HCT116 (cell line): ENCODE results near the gene LPO. TPM values are rescaled to one million over a fixed set of nuclear protein-coding genes. Genes with fewer than 3 reads are reported as not detected.

Experiments used
- ATAC-seq: fragments of 200-7000 bp; cut with Tn5 transposase; 2 replicates; pipeline ENCODE4 v1.9.1; 2020; ENCODE audit warnings: mild to moderate bottlenecking, moderate library complexity
- BruUV-seq: library from RNA; stranded (reverse); fragments of 400-500 nt; replicated peaks from 2 replicates; lab custom pipeline; 2021; lab: Mats Ljungman, UMichigan
- CTCF ChIA-PET: fragments of 300-600 bp; sonication (Branson Sonifier 250); formaldehyde crosslinking; loops from one replicate; lab custom pipeline; 2021; ENCODE audit warnings: antibody characterized with exemption; lab: Charles Lee
- POLR2A ChIA-PET: fragments of 300-600, 350-600 bp; sonication (Branson Sonifier 250); formaldehyde crosslinking; loops from one replicate; lab custom pipeline; 2021; ENCODE audit warnings: antibody characterized with exemption; lab: Charles Lee
- RAD21 ChIA-PET, 2 experiments: fragments of 300-600 bp; sonication (Branson Sonifier 250); formaldehyde crosslinking; loops; one replicate each; lab custom pipeline; 2023; ENCODE audit warnings: low total read pairs in 2 of 2; ENCODE audit not compliant: uncharacterized antibody in 2 of 2, unreplicated experiment in 2 of 2, low non-redundant PET in 1 of 2; lab: Charles Lee
- DNase-seq: peaks from one replicate; pipeline ENCODE4 v3.0.0-alpha.2; 2010; ENCODE audit warnings: low read depth, low spot score
- H2AFZ ChIP-seq: fragments of 200-600 bp; shearing (Covaris generic), sonication (generic); 2 replicates; pipeline ENCODE4 v1.6.1; 2017; ENCODE audit warnings: low read depth, mixed run types, mixed read lengths, antibody characterized with exemption, low read length; ENCODE audit not compliant: poor library complexity, severe bottlenecking
- H3K27ac ChIP-seq: 2 replicates; pipeline ENCODE4 v1.5.1; 2012; ENCODE audit warnings: low read depth, low read length
- H3K27me3 ChIP-seq: fragments of 200-600 bp; sonication (generic); 2 replicates; pipeline ENCODE4 v1.6.1; 2016; ENCODE audit warnings: mixed run types, low read length, mixed read lengths; ENCODE audit not compliant: insufficient read depth
- H3K36me3 ChIP-seq, 2 experiments: fragments of 200-500 bp in 1 of 2; fragments of 200-600 bp in 1 of 2; sonication (Bioruptor generic) in 1 of 2; sonication (generic) in 1 of 2; 2 replicates each; pipeline versions ENCODE4 v1.5.1 to v1.6.1; 2014 to 2016; ENCODE audit warnings: low read length in 2 of 2, inconsistent platforms in 1 of 2, mixed read lengths in 1 of 2, mixed run types in 1 of 2; ENCODE audit not compliant: insufficient read depth in 2 of 2, control insufficient read depth in 1 of 2
- H3K4me1 ChIP-seq, 2 experiments: fragments of 200-600 bp in 1 of 2; sonication (generic) in 1 of 2; 2 replicates each; pipeline versions ENCODE4 v1.5.1 to v1.6.1; 2012 to 2017; ENCODE audit warnings: low read length in 2 of 2, inconsistent platforms in 1 of 2, mild to moderate bottlenecking in 1 of 2, mixed read lengths in 1 of 2, mixed run types in 1 of 2, moderate library complexity in 1 of 2; ENCODE audit not compliant: insufficient read depth in 2 of 2, control insufficient read depth in 1 of 2
- H3K4me2 ChIP-seq: fragments of 200-600 bp; sonication (generic); 2 replicates; pipeline ENCODE4 v1.6.1; 2017; ENCODE audit warnings: mixed run types, low read length, mixed read lengths
- H3K4me3 ChIP-seq, 2 experiments: fragments of 200-600 bp in 1 of 2; sonication (generic) in 1 of 2; replicated peaks in 1 of 2; 2 replicates each; pipeline ENCODE4 v1.5.1; 2011 to 2016; ENCODE audit warnings: low read length in 2 of 2, control low read depth in 1 of 2, low read depth in 1 of 2, mild to moderate bottlenecking in 1 of 2, mixed read lengths in 1 of 2, mixed run types in 1 of 2
- H3K79me2 ChIP-seq: fragments of 200-600 bp; sonication (generic); 2 replicates; pipeline ENCODE4 v1.6.1; 2017; ENCODE audit warnings: mild to moderate bottlenecking, mixed run types, low read length, moderate library complexity, mixed read lengths; ENCODE audit not compliant: insufficient read depth
- H3K9ac ChIP-seq: fragments of 200-600 bp; sonication (generic); 2 replicates; pipeline ENCODE4 v1.6.1; 2016; ENCODE audit warnings: low read length, mixed read lengths
- H3K9me2 ChIP-seq: fragments of 200-600 bp; sonication (generic), shearing (Covaris generic); 2 replicates; pipeline ENCODE4 v1.6.1; 2017; ENCODE audit warnings: mixed run types, mild to moderate bottlenecking, moderate library complexity; ENCODE audit not compliant: insufficient read depth
- H3K9me3 ChIP-seq, 2 experiments: fragments of 200-500 bp in 1 of 2; fragments of 200-600 bp in 1 of 2; sonication (Bioruptor generic) in 1 of 2; sonication (generic) in 1 of 2; 2 replicates each; pipeline ENCODE4 v1.6.1; 2014 to 2017; ENCODE audit warnings: low read length in 2 of 2, mixed read lengths in 2 of 2, inconsistent platforms in 1 of 2, low read depth in 1 of 2, mild to moderate bottlenecking in 1 of 2, mixed run types in 1 of 2, moderate library complexity in 1 of 2; ENCODE audit not compliant: control insufficient read depth in 1 of 2, insufficient read depth in 1 of 2
- H4K20me1 ChIP-seq: fragments of 200-600 bp; sonication (generic), shearing (Covaris generic); 2 replicates; pipeline ENCODE4 v1.6.1; 2017; ENCODE audit warnings: mixed run types, mild to moderate bottlenecking, moderate library complexity; ENCODE audit not compliant: insufficient read depth
- CBX3 ChIP-seq: IDR thresholded peaks from 2 replicates; pipeline ENCODE4 v1.6.1; 2012; ENCODE audit warnings: low read depth
- ELF1 ChIP-seq: IDR thresholded peaks from 2 replicates; pipeline ENCODE4 v1.6.1; 2012; ENCODE audit warnings: low read depth, borderline replicate concordance
- EZH2 ChIP-seq: fragments of 200-600 bp; sonication (generic); IDR thresholded peaks from 2 replicates; pipeline ENCODE4 v1.6.1; 2017; ENCODE audit warnings: antibody characterized with exemption, mixed run types
- EZH2phosphoT487 ChIP-seq: fragments of 200-600 bp; IDR thresholded peaks from 2 replicates; pipeline ENCODE4 v1.6.1; 2018; ENCODE audit warnings: antibody characterized with exemption, borderline replicate concordance
- FOSL1 ChIP-seq: IDR thresholded peaks from 2 replicates; pipeline ENCODE4 v1.6.1; 2012; ENCODE audit warnings: low read depth
- JUND ChIP-seq: IDR thresholded peaks from 2 replicates; pipeline ENCODE4 v1.6.1; 2012
- POLR2A ChIP-seq: IDR thresholded peaks from 2 replicates; pipeline ENCODE4 v1.7.0; 2011; ENCODE audit warnings: borderline replicate concordance; ENCODE audit not compliant: insufficient read depth, insufficient read length; ENCODE audit errors: extremely low read depth
- RAD21 ChIP-seq: IDR thresholded peaks from 2 replicates; pipeline ENCODE4 v1.6.1; 2012; ENCODE audit warnings: low read depth, mild to moderate bottlenecking
- SIN3A ChIP-seq: IDR thresholded peaks from 2 replicates; pipeline ENCODE4 v1.6.1; 2012; ENCODE audit warnings: low read depth
- SP1 ChIP-seq: IDR thresholded peaks from 2 replicates; pipeline ENCODE4 v1.6.1; 2012; ENCODE audit warnings: low read depth
- TCF7L2 ChIP-seq: IDR thresholded peaks from 2 replicates; pipeline ENCODE4 v1.7.0; 2011; ENCODE audit warnings: borderline replicate concordance, inconsistent platforms; ENCODE audit not compliant: insufficient read depth, insufficient read length; ENCODE audit errors: extremely low read depth
- ZFX ChIP-seq: fragments of 450-650 bp; IDR thresholded peaks from 2 replicates; pipeline ENCODE4 v1.6.1; 2017
- ZNF274 ChIP-seq: fragments of 200-500 bp; sonication (Bioruptor generic); IDR thresholded peaks from 2 replicates; pipeline ENCODE4 v1.6.1; 2014; ENCODE audit warnings: mild to moderate bottlenecking, low read depth, low read length, inconsistent platforms
- intact Hi-C: fragments of 100-400 bp; cut with micrococcal nuclease; formaldehyde crosslinking; loops from 2 replicates; pipeline ENCODE4 v1.10.0; 2022
- total RNA-seq: library from RNA; stranded (reverse); gene quantifications from one replicate; pipeline ENCODE4 v1.2.1, GENCODE V29; 2021; ENCODE audit not compliant: unreplicated experiment
- TF ChIP-seq, protein P1 (sequence below): IDR thresholded peaks from 2 replicates; pipeline ENCODE4 v1.6.1; 2012
- TF ChIP-seq, protein P2 (sequence below), 3 experiments: fragments of 200-600 bp in 1 of 3; sonication (generic) in 1 of 3; IDR thresholded peaks in 2 of 3; conservative IDR thresholded peaks in 1 of 3; 2 replicates each; pipeline ENCODE4 v1.5.1; 2012 to 2017; ENCODE audit warnings: low read depth in 2 of 3, low read length in 2 of 3, antibody characterized with exemption in 1 of 3, borderline replicate concordance in 1 of 3, control low read depth in 1 of 3, mild to moderate bottlenecking in 1 of 3, mixed read lengths in 1 of 3, mixed run types in 1 of 3, moderate library complexity in 1 of 3; ENCODE audit not compliant: insufficient read depth in 1 of 3
- TF ChIP-seq, protein P3 (sequence below): IDR thresholded peaks from 2 replicates; pipeline ENCODE4 v1.6.1; 2012; ENCODE audit warnings: low read depth

LPO gene
- total RNA-seq, 1 experiment from 2014 or later: not detected

DNA sequence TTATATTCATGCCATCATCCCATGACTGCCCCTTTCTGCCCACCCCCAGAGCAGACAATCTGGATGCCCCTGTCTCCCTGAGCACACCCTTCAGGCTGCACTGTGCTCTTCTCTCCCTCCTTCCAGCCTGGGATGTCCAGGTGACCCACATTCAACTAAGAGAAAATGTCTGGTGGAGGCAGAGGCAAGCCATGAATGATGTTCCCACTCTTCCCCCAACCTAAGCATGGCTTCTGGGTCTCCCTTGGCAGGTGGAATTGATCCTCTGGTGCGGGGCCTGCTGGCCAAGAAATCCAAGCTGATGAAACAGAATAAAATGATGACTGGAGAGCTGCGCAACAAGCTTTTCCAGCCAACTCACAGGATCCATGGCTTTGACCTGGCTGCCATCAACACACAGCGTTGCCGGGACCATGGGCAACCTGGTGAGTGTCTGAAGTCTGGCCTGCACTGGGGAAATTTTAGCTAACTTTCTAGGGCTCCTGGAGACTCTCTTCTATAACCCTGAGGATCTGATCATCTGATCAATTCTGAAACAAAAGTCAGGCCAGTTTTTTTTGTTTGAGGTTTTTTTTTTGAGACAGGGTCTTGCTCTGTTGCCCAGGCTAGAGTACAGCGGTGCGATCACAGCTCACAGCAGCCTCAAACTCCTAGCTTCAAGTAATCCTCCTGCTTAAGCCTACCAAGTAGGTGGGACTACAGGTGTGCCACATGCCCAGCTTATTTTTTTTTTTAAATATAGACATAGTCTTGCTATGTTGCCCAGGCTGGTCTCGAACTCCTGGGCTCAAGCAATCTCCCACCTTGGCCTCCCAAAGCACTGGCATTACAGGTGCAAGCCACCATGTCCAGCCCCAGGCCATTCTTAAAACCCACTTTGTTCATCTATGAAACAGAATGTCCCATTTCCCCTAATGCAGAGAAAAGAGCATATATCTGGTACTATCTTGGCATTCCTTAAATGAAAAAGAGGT is 27.8 kb downstream of the LPO start:
- ATAC-seq (no peak), DNase-seq (no peak)
- no peak overlapping the region for H2AFZ ChIP-seq
- H3K27me3 ChIP-seq: peaks cover 42% of the 10 kb centered on the region
- TF ChIP-seq POLR2A (no peak), TCF7L2 (no peak), ELF1 (no peak), SP1 (no peak), FOSL1 (no peak), SIN3A (no peak), EZH2phosphoT487 (no peak), JUND (no peak), CBX3 (no peak), RAD21 (no peak), EZH2 (no peak), ZFX (no peak), ZNF274 (no peak)
- TF ChIP-seq, protein P1, sequence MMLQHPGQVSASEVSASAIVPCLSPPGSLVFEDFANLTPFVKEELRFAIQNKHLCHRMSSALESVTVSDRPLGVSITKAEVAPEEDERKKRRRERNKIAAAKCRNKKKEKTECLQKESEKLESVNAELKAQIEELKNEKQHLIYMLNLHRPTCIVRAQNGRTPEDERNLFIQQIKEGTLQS: no peak
- TF ChIP-seq, protein P2, sequence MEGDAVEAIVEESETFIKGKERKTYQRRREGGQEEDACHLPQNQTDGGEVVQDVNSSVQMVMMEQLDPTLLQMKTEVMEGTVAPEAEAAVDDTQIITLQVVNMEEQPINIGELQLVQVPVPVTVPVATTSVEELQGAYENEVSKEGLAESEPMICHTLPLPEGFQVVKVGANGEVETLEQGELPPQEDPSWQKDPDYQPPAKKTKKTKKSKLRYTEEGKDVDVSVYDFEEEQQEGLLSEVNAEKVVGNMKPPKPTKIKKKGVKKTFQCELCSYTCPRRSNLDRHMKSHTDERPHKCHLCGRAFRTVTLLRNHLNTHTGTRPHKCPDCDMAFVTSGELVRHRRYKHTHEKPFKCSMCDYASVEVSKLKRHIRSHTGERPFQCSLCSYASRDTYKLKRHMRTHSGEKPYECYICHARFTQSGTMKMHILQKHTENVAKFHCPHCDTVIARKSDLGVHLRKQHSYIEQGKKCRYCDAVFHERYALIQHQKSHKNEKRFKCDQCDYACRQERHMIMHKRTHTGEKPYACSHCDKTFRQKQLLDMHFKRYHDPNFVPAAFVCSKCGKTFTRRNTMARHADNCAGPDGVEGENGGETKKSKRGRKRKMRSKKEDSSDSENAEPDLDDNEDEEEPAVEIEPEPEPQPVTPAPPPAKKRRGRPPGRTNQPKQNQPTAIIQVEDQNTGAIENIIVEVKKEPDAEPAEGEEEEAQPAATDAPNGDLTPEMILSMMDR (IDR thresholded peaks at IDR 0.05 in 2 of 3, conservative IDR thresholded peaks at IDR 0.05 in 1 of 3; ENCODE audit: borderline replicate concordance in 1 of 3, insufficient read depth in 1 of 3, low read depth in 2 of 3, low read length in 2 of 3): no peak
- TF ChIP-seq, protein P3, sequence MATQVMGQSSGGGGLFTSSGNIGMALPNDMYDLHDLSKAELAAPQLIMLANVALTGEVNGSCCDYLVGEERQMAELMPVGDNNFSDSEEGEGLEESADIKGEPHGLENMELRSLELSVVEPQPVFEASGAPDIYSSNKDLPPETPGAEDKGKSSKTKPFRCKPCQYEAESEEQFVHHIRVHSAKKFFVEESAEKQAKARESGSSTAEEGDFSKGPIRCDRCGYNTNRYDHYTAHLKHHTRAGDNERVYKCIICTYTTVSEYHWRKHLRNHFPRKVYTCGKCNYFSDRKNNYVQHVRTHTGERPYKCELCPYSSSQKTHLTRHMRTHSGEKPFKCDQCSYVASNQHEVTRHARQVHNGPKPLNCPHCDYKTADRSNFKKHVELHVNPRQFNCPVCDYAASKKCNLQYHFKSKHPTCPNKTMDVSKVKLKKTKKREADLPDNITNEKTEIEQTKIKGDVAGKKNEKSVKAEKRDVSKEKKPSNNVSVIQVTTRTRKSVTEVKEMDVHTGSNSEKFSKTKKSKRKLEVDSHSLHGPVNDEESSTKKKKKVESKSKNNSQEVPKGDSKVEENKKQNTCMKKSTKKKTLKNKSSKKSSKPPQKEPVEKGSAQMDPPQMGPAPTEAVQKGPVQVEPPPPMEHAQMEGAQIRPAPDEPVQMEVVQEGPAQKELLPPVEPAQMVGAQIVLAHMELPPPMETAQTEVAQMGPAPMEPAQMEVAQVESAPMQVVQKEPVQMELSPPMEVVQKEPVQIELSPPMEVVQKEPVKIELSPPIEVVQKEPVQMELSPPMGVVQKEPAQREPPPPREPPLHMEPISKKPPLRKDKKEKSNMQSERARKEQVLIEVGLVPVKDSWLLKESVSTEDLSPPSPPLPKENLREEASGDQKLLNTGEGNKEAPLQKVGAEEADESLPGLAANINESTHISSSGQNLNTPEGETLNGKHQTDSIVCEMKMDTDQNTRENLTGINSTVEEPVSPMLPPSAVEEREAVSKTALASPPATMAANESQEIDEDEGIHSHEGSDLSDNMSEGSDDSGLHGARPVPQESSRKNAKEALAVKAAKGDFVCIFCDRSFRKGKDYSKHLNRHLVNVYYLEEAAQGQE: no peak
- no peak overlapping the region for H3K4me3 ChIP-seq
- H3K4me1 ChIP-seq: 0 out of 4 replicates have a peak, but pooled peaks cover 0 to 4% of the 10 kb centered on the region in 2 experiments
- H3K36me3 ChIP-seq: no peaks in the 10 kb centered on the region
- no peak overlapping the region for H3K4me2 ChIP-seq
- no peak overlapping the region for H3K27ac ChIP-seq
- BruUV-seq: no TSS peak
- ChIA-PET RAD21 (no interaction called here), POLR2A (no interaction called here), CTCF (no interaction called here)
- no peaks in the 10 kb centered on the region for H3K9me2 ChIP-seq
- no peaks in the 10 kb centered on the region for H3K9me3 ChIP-seq
- H3K79me2 ChIP-seq: no peaks in the 10 kb centered on the region
- H3K9ac ChIP-seq: no peak overlapping the region
- H4K20me1 ChIP-seq: no peaks in the 10 kb centered on the region
- intact Hi-C loops: no loop called here
